ENCODE data around the gene BRCC3.
A peak's percentile ranks its signal among the peaks of the same experiment; 100 is the strongest.

Gene BRCC3

DNA sequence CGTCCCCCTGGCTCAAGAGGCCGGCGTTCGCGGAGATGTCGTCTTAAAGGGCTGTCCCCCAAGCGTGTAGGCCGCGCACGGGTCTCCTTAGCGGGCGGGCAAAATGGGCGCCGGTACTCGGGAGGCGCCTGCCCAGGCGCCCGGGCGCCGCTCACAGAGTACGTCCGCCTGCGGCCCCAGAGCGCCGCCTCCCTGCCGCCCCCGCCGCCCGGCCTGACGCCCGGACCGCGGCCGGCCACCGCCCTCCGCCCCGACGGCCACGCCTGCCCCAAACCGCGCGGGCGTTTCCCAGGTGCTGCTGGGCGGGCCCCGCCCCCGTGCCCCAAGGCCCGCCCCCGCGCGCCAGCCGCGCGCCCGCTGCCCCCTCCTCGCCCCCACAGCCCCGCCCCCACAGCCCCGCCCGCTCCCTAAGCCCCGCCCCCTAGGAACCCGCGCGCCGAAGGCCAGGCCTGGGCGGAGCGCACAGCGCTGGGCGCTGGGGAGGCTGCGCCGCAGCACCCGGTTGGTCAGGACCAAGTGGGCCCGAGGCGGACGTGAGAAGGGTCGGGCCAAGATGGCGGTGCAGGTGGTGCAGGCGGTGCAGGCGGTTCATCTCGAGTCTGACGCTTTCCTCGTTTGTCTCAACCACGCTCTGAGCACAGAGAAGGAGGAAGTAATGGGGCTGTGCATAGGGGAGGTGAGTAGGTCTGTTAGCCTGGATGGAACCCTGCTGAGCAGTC lies at the start of gene BRCC3, which contains the start of the genes CMC4 and MTCP1:
BRCC3 (plus strand) TSS at position 534 of the 719 bp plus-strand sequence; CDS start at position 554, 20 bp downstream.
CMC4 (minus strand) TSS at position 162 of the 719 bp plus-strand sequence. CDS start 7,113 bp downstream, outside the sequence.
MTCP1 (minus strand) TSS at position 162 of the 719 bp plus-strand sequence. CDS start 5,126 bp downstream, outside the sequence.
- peak; percentile 46 for DNase-seq (ENCODE audit: low read depth)

- no peak for DNase-seq (ENCODE audit: low read depth)
These were observed 48.7 kb upstream of the BRCC3 start, which contains the start of gene F8 for GRCh38 chrX:155022585-155022984. F8 (minus strand) TSS chrX:155022723; CDS start chrX:155022552, 171 bp downstream.

DNA sequence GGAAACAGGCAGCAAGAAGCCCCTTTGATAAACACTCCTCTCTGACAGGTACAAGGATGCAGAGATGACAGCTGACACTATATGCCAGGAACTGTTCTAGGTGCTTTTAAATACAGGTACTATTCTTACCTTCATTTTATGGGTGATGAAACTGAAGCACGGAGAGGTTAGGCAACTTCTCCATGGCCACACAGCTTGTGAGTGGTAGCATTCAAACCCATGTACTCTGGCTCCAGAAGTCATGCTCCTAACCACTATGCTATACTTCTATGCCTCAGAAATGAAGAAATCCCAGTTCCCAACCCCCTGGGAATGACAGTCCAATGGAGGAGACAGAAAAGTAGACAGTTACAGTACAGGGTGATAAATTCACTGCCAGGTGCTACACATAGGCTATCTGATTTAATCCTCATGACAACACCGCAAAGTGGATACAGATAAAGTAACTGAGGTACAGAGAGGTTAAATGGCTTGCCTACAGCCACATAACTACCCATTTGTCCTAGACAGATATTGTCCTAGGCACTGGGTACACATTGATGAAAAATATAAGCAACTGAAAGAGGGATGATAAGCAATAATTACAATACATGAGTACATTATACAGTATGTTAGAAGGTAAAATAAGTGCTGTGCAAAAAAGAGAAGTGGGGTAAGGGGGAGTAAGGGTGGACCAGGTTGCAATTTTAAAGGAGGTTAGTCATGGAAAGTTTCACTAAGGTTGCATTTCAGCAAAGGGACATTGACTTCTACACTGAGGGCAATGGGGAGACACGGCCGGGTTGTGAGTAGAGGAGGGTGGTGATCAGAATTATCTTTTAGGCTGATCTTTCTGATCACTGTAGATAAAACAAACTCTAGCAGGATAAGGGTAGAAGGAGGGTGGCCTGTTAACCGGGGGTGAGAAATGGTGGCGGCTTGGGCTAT lies 47.1 kb upstream of the BRCC3 start:
- no peak for DNase-seq (ENCODE audit: low read depth)

DNA sequence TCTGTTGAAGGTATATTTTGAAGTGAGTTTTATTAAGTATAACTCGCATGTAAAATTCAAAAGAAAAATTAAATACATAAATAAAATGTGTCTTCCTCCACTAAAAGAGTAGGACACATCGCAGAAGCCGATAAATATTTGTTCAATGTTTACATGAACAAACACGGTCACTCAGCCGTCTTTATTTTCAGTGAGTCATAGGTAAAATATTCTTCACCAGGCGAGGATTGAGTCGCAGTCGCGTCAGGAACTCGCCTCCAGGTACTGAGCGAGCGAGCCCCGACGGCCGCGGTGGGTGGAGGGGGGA lies 44.9 kb upstream of the BRCC3 start:
- DNase-seq (ENCODE audit: low read depth) = no peak

DNA sequence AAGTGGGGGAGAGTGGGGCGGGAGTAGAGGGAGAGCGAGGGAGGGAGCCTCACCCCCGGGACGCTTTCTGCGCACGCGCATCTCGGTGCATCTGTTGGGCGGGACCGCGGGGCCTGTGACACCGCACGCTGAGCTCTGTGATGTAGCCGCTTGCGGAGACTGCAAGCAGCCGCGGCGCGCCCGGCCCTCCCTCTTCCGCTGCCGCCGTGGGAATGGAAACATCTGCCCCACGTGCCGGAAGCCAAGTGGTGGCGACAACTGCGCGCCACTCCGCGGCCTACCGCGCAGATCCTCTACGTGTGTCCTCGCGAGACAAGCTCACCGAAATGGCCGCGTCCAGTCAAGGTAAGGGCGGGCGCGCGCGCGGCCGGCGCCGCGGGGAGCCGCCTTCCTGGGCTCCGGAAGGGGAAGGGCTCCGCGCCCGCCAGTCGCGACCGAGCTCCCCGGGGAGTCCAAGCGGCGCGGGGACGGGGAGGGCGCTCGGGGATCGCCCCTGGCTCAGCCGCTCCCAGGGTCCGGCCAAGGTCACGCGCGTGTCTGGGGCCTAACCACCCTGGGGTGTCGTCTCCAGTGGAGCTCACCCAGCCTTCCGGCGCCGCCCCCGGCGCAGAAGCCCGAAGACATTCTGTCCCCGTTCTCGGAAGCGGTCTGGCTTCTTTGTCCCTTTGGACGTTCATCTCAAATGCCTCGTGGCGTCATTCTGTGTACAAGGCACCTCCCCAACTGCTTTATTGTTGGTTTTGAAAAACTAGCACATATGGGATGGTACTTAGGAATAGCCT lies 44.4 kb upstream of the BRCC3 start, which contains the start of gene FUNDC2:
FUNDC2 (plus strand) TSS at position 118 of the 782 bp plus-strand sequence; CDS start at position 213, 95 bp downstream.
- peak; percentile 89 for DNase-seq (ENCODE audit: low read depth)

- DNase-seq (ENCODE audit: low read depth) = no peak
These were observed 43.7 kb upstream of the BRCC3 start for GRCh38 chrX:155027509-155028066.

- DNase-seq (ENCODE audit: low read depth) = no peak
These were observed 43.2 kb upstream of the BRCC3 start for GRCh38 chrX:155028129-155028528.

DNA sequence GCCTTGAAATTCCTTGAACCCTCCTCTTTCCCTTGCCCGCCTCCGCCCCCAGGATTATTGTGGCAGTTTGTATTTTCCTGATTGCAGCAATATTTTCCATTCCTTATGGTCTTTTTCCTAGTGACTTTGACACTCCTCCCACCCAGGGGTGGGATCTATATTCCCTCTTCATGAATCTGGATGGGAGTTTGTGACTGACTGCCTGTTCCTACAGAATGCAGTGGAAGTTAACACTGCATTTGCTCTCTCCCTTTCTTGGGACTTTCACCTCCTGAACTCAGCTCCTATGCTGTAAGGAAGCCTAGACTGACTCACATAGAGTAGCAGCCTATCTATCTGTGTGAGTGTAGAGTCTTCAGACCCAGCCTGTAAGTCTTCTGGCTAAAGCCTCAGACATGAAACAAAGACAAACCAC lies 42.4 kb upstream of the BRCC3 start:
- no peak for DNase-seq (ENCODE audit: low read depth)

GRCh38 chrX:155031657-155032056 lies 39.7 kb upstream of the BRCC3 start:
- no peak for DNase-seq (ENCODE audit: low read depth)

DNA sequence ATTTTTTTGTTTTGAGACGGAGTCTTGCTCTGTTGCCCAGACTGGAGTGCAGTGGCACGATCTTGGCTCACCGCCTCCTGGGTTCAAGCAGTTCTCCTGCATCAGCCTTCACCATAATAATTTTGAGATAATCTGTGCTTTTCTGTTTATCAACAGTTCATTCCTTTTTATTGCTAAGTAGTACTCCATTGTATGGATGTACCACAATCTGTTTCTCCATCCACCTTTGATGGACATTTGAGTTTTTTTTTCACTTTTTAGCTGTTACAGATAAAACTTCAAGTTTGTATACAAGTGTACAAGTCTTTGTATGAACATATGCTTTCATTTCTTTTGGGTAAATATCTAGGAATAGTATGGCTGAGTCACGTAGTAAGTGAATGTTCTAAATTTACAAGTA lies 35.6 kb upstream of the BRCC3 start:
- DNase-seq (ENCODE audit: low read depth) = no peak

DNA sequence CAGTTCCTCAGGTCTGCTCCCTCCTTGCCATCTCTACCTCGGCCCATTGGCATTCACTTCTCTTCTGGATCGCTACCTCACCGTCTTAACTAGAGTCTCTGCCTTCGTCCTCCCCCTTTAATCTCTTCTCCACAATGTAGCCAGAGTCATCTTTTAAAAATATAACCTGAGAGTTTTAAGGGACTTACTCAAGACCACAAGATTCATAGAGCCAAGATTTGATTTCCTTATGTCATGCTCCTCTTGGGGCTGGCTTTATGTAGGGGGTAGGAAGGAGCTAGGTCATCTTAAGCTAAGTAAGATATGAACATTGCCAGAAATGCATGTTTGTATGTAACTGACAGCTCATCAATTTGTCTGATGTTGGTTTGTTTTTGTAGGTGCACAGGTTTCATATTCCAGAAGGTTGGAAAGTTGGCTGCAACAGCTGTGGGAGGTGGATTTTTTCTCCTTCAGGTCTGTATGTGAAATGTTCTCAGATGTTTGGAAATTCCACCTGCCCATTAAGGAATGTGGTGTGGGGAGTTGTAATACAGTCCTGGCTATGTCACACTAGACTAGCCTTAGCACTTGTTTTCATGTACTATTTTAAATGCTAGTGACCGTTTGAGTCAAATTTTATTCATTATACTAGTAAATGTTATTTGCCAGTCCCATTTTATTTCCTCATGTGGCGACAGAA lies 25.0 kb upstream of the BRCC3 start:
- no peak for DNase-seq (ENCODE audit: low read depth)

DNA sequence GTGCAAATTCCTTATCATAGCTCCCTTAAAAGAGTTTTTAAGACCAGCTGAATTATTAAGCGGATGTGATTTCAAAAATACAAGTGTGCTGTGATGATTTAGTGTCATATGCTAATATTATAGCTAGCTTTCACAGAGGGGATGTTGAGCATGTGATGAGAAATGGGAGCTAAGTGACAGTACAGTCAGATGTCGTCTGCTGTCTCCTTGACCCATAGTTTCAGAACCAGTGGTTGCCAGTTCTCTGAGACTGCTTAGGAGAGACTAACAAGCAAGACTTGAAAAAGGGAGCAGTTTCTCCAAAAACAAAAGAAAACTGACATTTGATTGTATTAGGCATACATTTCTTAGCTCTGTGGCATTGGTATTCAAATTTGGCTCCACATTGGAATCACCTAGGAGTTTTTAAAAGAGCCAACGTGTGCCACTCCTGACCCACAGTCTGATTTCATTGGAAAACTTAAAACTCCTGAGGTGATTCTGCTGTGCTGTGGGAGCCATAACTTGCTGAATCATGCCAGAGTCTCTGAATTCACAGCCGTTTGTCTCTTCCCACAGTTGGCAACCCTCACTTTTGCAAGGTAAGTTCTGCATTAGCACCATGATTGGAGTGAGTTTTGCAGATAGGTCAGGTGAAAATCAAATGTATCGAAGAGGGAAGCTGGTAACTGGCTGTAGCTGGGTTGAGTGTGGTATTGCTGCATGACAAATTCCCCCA lies 24.3 kb upstream of the BRCC3 start:
- no peak for DNase-seq (ENCODE audit: low read depth)

DNA sequence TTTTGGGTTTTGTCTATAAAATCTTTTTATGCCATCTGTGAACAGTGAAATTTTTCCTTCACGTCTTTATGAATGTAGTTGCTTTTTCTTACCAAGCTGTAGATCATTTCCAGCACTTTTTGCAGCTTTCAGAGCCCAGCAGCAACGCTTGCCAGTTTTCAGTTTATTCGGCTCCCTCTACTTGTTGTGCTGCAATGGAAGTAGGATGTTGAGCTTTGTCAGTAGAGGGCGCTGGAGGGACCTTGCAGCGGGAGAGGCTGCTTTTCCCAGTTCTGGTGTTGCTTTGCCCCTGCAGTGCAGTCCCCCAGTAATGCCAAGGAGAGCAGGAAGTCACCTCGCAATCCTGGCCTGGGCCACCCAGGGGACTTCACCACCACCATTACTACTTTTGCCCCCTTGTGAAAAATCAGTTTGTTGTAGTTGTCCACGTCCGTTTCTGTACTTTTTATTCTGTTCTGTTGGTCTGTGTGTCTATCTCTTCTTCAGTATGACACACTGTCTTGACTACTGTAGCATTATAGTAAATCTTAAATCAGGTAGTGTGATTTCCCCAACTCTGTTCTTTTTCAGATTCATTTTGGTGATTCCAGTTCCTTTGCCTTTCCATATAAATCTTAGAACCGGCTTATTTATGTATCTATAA lies 22.2 kb upstream of the BRCC3 start:
- no peak for DNase-seq (ENCODE audit: low read depth)

GRCh38 chrX:155052738-155053498 lies 18.4 kb upstream of the BRCC3 start:
- DNase-seq (ENCODE audit: low read depth) = no peak

GRCh38 chrX:155053656-155054055 lies 17.7 kb upstream of the BRCC3 start:
- no peak for DNase-seq (ENCODE audit: low read depth)

DNA sequence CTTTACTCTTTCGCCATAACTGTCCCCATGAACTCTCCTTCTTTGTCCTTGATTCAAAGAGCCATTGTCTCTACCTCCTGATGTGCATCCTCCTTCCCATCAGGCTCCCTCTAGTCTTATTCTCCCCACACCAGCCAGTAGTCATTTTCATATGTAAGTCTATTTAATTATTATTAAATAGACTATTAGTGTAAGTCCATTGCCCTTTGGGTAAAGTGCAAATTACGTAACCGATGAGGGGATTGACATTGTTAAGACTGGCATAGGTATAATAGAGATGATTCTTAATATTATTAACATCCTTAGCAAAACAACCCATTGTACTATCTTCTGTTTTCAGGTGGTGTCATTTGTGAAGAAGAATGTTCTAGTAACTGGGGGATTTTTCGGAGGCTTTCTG lies 17.1 kb upstream of the BRCC3 start:
- DNase-seq (ENCODE audit: low read depth) = no peak

DNA sequence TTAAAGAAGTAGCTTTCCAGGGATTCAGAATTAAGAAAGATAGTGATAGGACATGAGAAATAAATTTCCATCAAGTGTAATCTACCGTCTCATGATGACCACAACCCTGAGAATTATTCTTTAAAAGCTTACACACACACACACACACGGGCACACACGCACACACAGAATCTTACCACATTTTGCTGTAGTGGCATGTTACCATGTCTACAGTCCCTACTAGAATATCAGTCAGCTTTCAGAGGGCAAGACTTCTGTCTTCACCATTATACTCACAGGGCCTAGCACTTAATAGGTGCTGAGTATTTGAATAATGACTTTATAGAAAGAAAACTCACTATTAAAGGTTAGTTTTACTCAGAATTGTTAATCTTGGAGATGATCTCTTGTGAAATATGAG lies 15.8 kb upstream of the BRCC3 start:
- DNase-seq (ENCODE audit: low read depth) = no peak

GRCh38 chrX:155056471-155056870 lies 14.8 kb upstream of the BRCC3 start:
- no peak for DNase-seq (ENCODE audit: low read depth)
